Caki2 (cell line): Measurements from ENCODE around the gene MORC1. TPM values are rescaled to one million over a fixed set of nuclear protein-coding genes. Genes with fewer than 3 reads are reported as not detected.
"Not testable (repeated sequence)": the region's sequence is repeated elsewhere in the genome, so short reads cannot be mapped to it uniquely, and the experiment has no call there.

ENCODE experiments used
- DNase-seq: peaks from one replicate; pipeline ENCODE4 v3.0.0-alpha.2; 2015; ENCODE audit warnings: low read depth
- in situ Hi-C: cut with HindIII; loops from 2 replicates; pipeline ENCODE4 v1.10.0; 2016; ENCODE audit warnings: low sequenced_read_pairs, low pct_unique_long_range_greater_than_20kb, mixed read lengths
- total RNA-seq: library from RNA; depleted of rRNA; stranded (reverse); fragments of >200 nt; shearing (Covaris generic); gene quantifications from 2 replicates; pipeline ENCODE4 v1.2.3, GENCODE V29; 2014; ENCODE audit warnings: low replicate concordance; rRNA removed

The MORC1 gene, protein sequence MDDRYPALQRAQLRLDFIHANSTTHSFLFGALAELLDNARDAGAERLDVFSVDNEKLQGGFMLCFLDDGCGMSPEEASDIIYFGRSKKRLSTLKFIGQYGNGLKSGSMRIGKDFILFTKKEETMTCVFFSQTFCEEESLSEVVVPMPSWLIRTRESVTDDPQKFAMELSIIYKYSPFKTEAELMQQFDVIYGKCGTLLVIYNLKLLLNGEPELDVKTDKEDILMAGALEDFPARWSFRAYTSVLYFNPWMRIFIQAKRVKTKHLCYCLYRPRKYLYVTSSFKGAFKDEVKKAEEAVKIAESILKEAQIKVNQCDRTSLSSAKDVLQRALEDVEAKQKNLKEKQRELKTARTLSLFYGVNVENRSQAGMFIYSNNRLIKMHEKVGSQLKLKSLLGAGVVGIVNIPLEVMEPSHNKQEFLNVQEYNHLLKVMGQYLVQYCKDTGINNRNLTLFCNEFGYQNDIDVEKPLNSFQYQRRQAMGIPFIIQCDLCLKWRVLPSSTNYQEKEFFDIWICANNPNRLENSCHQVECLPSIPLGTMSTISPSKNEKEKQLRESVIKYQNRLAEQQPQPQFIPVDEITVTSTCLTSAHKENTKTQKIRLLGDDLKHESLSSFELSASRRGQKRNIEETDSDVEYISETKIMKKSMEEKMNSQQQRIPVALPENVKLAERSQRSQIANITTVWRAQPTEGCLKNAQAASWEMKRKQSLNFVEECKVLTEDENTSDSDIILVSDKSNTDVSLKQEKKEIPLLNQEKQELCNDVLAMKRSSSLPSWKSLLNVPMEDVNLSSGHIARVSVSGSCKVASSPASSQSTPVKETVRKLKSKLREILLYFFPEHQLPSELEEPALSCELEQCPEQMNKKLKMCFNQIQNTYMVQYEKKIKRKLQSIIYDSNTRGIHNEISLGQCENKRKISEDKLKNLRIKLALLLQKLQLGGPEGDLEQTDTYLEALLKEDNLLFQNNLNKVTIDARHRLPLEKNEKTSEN
- total RNA-seq = not detected in 2 replicates

DNA sequence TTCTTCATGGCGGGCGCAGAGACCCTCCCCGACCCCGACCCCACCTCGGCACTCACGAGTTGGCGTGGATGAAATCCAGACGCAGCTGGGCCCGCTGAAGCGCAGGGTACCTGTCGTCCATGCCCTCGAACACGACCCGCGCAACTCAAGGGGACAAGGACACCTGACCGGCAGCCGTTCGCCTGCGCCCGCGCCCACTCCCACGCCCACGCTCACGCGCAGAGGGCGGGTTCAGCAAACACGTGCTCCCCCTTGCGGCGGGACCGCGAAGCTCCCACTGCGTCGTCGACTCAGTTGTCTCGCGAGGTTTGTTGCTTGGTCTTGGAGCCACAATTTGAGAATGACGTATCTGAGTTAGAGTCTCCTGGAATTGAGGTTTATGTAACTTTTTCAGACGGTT is at the start of gene MORC1:
MORC1 (minus strand) TSS at position 196 of the 400 bp plus-strand sequence; CDS start at position 121, 75 bp downstream.
- in situ Hi-C loops = no loop called here
- DNase-seq = no peak

DNA sequence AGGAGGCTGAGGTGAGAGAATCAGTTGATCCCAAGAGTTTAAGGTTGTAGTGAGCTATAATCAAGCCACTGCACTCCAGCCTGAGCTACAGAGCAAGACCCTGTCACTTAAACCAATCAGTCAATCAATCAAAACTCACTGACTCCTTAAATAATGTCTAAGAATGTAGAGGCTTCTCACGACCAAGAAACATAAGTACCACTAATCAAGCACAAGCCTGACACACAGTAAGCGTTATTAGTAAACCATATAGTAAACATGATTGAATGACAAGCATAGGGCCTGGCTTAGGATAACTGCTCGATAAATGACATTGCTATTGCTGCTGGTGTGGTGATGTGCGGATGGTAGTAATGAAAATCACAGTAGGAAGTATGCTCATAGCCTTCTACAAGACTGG is 48.0 kb upstream of the MORC1 start:
- no peak for DNase-seq
- in situ Hi-C loops = no loop called here

DNA sequence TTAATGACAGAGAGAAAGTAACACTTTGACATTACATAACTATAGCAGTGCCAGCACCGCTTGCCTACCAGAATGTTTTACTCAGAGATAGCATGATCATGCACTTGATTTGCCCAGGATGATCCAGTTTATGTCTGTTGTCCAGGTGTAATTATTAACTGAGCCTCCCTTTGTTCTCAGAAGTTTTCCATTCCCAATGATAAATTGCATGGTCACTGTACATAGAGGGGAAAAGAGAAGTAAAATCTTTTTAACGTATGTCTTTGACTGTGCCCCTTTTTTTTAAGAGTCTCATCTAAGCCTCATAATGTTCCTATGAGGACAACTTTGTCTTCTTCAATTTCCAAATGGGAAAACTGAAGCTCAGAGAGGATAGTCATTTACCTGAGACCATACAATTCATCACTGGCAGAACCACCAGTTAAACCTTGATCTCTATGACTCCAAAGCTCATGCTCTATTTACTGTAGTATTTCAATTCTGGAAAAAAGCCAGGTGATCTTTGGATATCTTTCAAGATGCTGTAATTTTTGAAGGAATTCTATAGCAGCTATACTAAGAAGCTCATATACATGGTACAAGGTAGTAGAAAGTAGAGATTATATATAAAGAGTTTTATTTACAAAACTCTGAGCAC is 43.7 kb upstream of the MORC1 start:
- in situ Hi-C loops = no loop called here
- peak; percentile 81 for DNase-seq

DNA sequence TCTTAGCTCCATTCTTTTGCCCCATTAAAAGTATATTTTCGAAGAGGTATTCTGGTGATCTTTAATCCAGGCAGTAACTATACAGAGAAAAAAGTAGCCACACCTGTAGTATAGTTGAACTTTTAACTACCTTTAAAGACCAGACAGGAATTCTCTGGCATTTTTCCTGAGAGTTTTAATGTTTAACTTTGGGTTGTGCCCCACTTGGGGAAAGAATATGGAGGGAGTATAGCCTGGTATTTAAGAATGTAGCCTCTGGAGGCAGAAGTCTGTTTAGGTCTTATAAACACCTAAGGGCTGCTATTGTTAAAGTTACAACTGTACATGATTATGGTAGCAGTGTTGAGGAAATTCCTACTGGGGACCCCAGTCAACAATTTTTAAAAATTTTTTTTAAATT is 37.9 kb upstream of the MORC1 start:
- in situ Hi-C loops = no loop called here

DNA sequence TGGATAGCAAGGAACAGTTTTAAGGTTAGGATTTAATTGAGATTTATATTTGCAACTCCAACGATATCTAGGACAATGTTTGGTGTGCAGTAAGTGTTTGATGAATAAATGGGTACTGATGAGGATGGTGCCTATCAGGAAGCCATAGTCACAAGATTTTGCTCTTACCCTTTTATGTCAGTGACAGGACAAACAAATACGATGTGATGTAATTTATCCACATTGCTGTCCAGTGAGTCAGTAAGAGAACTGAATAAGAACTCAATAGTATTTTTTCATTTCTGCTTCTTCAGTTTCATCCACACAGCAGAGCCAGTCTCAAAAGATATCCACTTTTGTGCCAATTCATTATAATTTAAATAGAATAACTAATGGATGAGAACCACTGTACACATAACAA is 37.0 kb upstream of the MORC1 start:
- in situ Hi-C loops = no loop called here
- DNase-seq = peak; percentile 31

More for the DNA sequence above, 37.9 kb upstream of the MORC1 start:
- peak; percentile 74 for DNase-seq

DNA sequence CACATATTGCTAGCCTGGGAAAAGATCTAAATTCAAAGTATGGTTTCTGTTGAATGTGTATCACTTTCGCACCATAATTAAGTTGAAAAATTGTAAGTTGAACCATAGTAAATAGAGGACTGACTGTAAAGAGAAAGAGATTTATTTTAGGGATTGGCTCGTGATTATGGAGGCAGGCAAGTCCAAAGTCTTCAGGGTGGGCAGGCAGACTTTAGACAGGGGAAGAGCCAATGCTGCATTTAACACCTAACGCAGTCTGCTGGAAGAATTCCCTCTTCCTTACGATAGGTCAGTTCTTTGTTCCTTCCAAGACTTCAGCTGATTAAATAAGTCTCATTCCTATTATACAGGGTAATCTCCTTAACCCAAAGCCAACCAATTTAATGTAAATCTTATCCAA is 34.4 kb upstream of the MORC1 start:
- DNase-seq = no peak
- in situ Hi-C loops = no loop called here

DNA sequence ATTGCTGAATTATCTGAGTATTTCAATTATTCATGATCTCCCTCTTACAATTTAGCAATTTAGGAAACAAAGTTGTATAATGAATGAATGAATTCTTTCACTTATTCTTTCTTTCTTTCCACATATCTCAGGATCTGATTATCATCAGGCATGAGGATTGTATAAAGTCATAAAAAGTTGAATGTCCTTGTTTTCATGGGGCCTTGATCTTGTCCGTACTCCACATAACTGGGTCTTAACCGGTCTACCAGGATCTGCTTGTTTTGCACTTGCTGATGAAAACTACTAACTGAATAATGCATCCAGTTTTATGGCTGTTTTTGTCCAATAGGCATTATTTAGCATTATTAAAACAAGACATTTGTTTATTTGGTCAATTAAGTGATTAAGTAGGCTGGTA is 31.1 kb upstream of the MORC1 start:
- in situ Hi-C loops = no loop called here

DNA sequence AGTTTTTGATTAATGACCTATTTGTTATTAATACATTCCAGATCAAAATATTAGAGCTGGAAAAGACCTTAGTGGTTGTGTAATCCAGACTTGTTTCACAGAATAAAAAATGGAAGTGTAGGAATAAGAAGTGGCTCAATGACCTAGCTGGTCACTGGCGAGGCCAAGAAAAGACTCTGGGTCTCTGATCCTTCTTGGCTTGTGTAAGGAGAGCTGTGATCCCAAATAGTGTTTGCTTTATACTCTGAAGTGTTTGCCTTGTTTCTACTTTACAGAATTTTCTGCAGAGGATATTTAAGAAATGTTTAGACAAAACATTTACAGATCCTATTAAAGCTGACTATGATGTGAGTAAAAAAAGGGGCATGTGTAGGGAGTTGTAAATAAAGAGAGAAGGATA is 25.7 kb upstream of the MORC1 start:
- in situ Hi-C loops = no loop called here
- no peak for DNase-seq

More for the DNA sequence above, 31.1 kb upstream of the MORC1 start:
- DNase-seq = no peak

DNA sequence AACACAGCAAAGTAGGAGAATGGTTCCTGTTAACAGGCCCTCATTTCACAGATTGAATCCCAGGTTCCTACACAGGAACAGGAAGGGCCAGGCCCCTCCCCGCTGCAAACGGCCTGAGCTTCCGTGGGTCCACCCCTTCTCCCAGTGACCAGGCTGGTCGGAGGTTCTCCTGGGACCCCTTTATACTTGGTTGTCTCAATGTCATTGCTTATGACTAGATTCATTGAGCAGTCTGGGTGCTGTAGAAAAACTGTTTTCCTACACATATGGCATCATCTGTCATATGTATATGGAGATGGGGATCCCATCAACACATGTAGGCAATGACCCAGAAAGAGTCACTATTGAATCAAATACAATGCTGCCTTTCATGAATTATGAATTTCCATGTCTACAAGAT is 22.4 kb upstream of the MORC1 start:
- no peak for DNase-seq
- in situ Hi-C loops = no loop called here

DNA sequence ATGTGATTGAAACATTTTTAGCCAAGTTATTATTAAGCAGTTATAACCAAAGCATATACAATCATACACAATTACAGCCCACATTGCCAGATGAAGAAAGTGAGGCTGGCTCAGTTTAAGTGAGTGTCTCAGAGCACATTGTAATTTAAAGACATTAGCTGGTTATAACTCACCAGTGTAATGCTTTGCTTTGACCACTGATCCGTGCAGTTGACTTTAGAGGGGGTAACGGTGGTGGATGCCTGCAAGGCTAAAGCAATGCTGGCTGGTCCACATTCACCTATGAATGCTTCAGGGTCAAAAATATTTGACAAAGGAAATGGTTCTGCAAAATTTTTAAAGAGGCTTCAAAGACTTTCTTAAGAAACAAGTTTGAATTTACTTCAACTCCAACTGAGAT is 19.8 kb upstream of the MORC1 start:
- in situ Hi-C loops = no loop called here
- peak; percentile 43 for DNase-seq

DNA sequence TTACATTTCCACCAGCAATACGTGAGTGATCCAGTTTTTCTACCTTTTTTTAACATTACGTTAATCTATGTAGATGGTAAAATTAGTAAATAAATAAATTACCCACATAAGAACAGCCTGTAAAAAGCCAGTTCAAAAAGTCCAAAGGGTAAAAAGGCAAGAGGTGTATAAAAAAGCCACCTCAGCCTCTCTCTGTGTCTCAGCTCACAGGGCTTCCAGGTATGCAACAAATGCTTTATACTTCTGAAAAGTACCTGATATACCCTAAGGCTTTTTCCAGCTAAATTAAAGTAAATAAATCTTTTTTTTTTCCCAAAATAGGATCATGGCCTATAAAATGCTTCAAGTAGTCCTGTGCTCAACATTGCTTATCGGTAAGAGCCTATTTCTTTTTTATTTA is 18.6 kb upstream of the MORC1 start, which contains the start of gene C3orf85:
C3orf85 (plus strand) TSS at position 197 of the 400 bp plus-strand sequence; CDS start at position 326, 129 bp downstream.
- in situ Hi-C loops = no loop called here
- DNase-seq = no peak

DNA sequence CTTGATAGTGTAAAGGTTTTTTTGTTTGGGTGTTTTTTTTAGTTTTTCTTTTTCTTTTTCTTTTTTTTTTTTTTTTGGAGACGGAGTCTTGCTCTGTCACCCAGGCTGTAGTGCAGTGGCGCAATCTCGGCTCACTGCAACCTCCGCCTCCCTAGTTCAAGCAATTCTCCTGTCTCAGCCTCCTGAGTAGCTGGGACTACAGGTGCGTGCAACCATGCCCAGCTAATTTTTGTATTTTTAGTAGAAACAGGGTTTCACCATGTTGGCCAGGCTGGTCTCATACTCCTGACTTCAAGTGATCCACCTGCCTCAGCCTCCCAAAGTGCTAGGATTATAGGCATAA is 15.5 kb upstream of the MORC1 start:
- DNase-seq, in situ Hi-C loops: not testable (repeated sequence)

DNA sequence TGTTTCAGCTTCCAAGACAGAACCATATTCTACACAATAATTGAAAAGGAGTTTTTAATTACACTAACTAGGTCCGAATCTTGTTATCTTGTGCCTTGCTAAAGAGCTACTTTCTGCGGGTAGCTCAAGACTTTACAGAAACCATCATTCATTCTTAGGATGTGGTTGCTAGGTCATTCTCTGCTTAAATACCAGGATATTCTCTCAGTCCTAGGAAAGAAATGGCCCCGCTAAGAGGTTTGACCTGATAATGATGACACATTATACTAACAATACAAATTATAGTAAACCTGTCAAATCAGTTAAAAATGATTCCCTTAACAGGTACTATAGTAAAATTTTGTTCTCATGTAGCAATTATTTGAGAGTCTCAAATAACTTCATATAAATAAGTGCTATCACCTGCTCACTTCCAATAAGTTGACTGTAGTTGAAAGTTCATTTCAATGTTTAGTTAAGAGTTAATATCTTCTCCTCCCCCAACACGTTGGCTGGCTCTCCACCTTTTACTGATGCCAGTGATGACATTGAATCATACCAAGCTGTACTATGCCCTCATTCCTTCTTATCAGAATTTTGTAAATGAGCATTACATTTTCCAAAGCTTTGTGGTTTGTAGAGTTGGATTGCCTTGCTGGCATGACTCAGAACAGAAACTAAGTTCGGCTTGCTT is 15.0 kb upstream of the MORC1 start:
- peak; percentile 95 for DNase-seq
- in situ Hi-C loops = no loop called here

DNA sequence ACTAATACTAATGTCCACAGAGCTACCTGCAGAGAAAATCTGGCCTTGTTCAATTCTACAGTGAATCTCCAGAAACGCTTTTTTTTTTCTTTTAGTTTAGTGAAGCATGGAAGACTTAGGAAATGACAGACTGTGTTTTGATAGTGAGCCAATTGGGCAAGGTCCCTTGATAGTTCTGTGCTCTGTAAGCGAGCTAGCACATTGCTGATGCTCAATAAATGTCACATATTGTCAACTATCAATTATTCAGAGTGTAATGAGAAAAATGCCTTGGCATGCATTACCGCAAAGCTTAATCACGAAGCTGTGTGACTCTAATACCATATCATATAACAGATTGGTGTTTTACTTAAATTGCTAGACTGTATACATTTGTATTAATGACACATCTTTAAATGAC is 13.3 kb upstream of the MORC1 start:
- in situ Hi-C loops = no loop called here

DNA sequence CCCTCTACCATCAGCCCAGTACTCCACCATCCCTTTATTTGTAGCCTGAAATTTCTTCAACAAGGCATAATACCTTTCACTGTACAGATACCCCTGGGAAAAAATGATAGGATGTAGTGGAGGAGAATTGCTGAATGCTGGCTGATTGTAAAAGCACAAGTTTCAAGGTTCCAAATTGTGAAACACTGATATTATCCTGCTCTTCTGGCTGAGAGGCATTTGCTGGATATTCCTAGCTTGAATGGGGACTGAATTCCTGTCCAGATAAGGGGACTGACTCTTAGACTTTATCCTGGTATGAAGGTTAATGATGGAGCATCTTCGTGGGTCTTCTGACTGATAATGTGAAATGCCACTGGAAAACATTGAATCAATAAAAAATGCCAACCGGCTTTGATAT is 9.6 kb upstream of the MORC1 start:
- in situ Hi-C loops = no loop called here
- DNase-seq = no peak

More for the DNA sequence above, 13.3 kb upstream of the MORC1 start:
- peak; percentile 78 for DNase-seq

DNA sequence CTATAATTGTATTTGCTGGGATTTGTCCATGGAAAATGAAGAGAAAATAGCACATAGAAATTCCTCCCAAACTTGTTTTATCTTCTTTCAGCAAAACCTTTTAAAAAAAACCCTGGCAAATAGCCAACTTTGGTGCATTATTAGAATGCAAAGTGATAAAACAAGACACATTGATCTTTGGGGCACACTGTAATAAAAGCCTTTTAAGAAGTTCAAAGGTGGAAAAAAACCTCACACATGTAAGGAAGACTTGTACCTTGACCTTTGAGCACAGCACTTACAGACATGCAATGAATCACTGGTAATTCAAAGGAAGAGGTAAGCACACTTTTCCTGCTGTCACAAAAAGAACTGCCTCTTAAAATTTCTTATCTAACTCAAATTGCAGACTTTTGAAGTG is 8.0 kb upstream of the MORC1 start:
- peak; percentile 12 for DNase-seq
- in situ Hi-C loops = no loop called here

DNA sequence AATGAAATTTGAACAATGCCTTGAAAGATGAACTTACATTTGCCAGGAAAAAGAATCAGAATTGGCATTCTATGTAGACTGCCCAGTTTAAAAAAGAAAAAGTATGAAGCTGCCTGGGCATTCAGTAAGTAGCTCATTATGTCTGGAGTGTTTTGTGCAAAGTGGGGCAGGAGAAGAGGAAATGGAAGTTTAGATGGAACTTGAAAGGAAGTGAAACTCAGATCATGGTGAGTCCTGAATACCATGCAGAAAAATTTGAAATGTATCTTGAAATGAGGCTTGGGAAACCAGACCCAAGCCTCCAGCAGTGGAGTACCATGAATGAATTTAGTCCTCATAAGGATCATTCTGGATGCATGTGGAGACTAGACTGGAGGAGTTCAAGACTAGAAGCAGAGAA is 4.8 kb upstream of the MORC1 start:
- no peak for DNase-seq
- in situ Hi-C loops = no loop called here

DNA sequence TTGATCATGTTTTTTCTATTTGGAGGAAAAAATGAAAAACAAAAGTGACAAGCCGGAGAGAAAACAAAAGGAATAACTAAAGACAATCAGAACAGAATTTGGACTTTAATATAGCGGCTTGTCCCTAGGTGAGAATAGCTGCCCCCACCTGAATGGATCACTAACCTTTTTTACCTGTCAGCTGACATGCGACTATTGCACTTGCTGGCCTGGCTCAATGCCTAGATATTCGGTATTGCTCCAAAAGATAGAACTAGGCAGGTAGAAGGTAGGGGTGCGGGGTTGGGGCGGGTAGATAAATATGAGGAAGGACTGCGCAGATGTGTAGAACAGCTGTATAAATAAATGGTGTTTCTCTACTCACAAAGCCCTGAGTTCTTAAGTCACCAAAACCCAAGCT is 650 bp upstream of the MORC1 start:
- in situ Hi-C loops = no loop called here
- DNase-seq = no peak
